ENCODE data around the gene ABCB9.

DNA sequence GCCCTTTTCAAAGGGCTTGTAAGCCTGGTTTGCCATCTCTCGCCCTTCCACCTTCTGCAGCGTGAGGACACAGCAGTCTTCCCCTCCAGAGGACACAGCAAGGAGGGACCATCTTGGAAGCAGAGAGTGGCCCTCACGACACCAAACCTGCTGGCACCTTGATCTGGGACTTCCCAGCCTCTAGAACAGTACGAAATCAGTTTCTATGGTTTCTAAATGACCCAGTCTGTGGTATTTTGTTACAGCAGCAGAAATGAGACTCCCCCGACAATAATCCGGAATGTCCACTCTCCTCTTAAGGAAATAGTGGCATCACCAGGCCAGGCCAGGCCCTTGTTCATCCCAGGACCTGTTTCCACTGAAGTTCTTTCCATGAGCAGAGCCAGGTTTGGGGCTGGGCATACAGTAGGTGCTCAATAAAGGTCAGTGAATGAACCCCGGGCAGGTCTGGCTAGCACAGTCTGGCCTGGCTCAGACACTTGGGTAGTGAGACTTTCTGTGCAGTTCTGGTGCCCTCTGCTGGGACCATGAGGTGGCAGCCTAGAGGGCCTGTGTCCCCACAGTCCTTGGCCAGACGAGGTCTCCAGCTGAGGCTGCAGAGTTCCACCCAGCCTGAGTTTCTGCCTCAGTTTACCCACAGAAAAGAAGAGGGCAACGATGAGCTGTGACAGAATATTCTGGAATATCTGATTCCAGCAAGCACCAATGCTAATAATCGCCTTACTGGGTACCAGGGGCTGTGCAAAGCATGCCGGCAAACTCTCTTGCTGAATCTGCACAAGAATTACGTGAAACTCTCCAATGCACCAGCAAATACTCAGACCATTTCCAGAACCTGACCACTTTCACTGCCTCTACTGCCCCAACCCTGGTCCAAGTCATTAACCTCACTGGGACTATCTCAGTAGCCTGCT is 14.0 kb downstream of the ABCB9 start:
- TF ChIP-seq CTCF (IDR thresholded peaks at IDR 0.05) (peak; percentile 68 to 90 (median 77)), POLR2A (IDR thresholded peaks at IDR 0.05) (no peak)

Measured in uterus (tissue), 2 donors.